Tibial nerve (tissue), 4 donors: ENCODE data around the gene KRTAP5-6. TPM values are rescaled to one million over a fixed set of nuclear protein-coding genes. Genes with fewer than 3 reads are reported as not detected.

ENCODE experiments used
- DNase-seq, 2 donors: peaks; one replicate each; pipeline ENCODE4 v3.0.0-alpha.2; 2019; ENCODE audit warnings: low spot score in 2 of 2
- H3K27ac ChIP-seq, 4 donors: fragments of 200-600 bp; sonication (generic) in 3 of 4; one replicate each; pipeline ENCODE4 v1.5.1; 2017 to 2019; ENCODE audit warnings: mild to moderate bottlenecking in 1 of 4
- H3K27me3 ChIP-seq, 2 donors: fragments of 200-600 bp; sonication (generic) in 1 of 2; one replicate each; pipeline versions ENCODE4 v1.5.1 to v1.6.0; 2017 to 2019
- H3K36me3 ChIP-seq, 3 donors: fragments of 200-600 bp; sonication (generic); one replicate each; pipeline ENCODE4 v1.5.1; 2018 to 2019
- H3K4me1 ChIP-seq, 4 donors: fragments of 200-600 bp; sonication (generic) in 3 of 4; one replicate each; pipeline ENCODE4 v1.5.1; 2017 to 2019
- H3K4me3 ChIP-seq, 4 donors: fragments of 200-600 bp; sonication (generic) in 3 of 4; one replicate each; pipeline ENCODE4 v1.5.1; 2017 to 2019; ENCODE audit warnings: mild to moderate bottlenecking in 1 of 4, moderate library complexity in 1 of 4
- H3K9me3 ChIP-seq, 4 donors: fragments of 200-600 bp; sonication (generic) in 3 of 4; one replicate each; pipeline ENCODE4 v1.5.1; 2017 to 2019
- CTCF ChIP-seq, 5 experiments: fragments of 200-600 bp in 3 of 5; fragments of 450-650 bp in 2 of 5; sonication (generic) in 3 of 5; IDR thresholded peaks; one replicate each; pipeline ENCODE4 v1.5.1; 2016 to 2019; ENCODE audit warnings: antibody characterized with exemption in 5 of 5, mild to moderate bottlenecking in 3 of 5, moderate library complexity in 2 of 5
- EP300 ChIP-seq, 2 donors: sonication (generic); formaldehyde crosslinking; IDR thresholded peaks; one replicate each; pipeline ENCODE4 v1.6.1; 2017; ENCODE audit warnings: antibody characterized with exemption in 2 of 2, mild to moderate bottlenecking in 1 of 2
- POLR2A ChIP-seq, 2 donors: fragments of 450-650 bp; IDR thresholded peaks; one replicate each; pipeline ENCODE4 v1.6.1; 2017; ENCODE audit warnings: antibody characterized with exemption in 2 of 2, mild to moderate bottlenecking in 2 of 2, moderate library complexity in 2 of 2
- WGBS, 2 donors: methylation state at CpG; one replicate each; pipeline ENCODE4 v1.1.5; 2018; 5-methylcytosine and 5-hydroxymethylcytosine counted together
- total RNA-seq, 4 donors: library from RNA; depleted of rRNA; stranded (reverse); fragments of >200 nt; gene quantifications; one replicate each; pipeline ENCODE4 v1.1.0, GENCODE V29; 2016

KRTAP5-6 gene
- total RNA-seq, 4 donors from 2014 or later: not detected

GRCh38 chr11:1731451-1732059 lies 34.6 kb downstream of the KRTAP5-6 start:
- 88 to 93% methylated on average over 5 of the region's 5 CpGs for WGBS, 2 donors
- DNase-seq: no peak

GRCh38 chr11:1732418-1733008 lies 35.5 kb downstream of the KRTAP5-6 start:
- no peaks in the 10 kb centered on the region for H3K4me1 ChIP-seq
- H3K4me3 ChIP-seq: no peak overlapping the region
- peaks cover 0 to 18% (median 5%) of the 10 kb centered on the region in 4 donors for H3K9me3 ChIP-seq
- DNase-seq: no peak
- H3K27me3 ChIP-seq: peaks cover 0 to 86% of the 10 kb centered on the region in 2 donors
- WGBS, 2 donors: 31 to 40% methylated on average over 6 to 11 of the region's 13 CpGs
- H3K36me3 ChIP-seq: no peaks in the 10 kb centered on the region
- no peak overlapping the region for H3K27ac ChIP-seq
- TF ChIP-seq POLR2A (IDR thresholded peaks at IDR 0.05): no peak
- TF ChIP-seq EP300 (IDR thresholded peaks at IDR 0.05): no peak
- TF ChIP-seq CTCF (IDR thresholded peaks at IDR 0.05): no peak

More at GRCh38 chr11:1731451-1732059, 34.6 kb downstream of the KRTAP5-6 start:
- Histone ChIP-seq H3K36me3 (no peaks in the 10 kb centered on the region), H3K4me3 (no peak overlapping the region), H3K27ac (no peak overlapping the region), H3K9me3 (peaks cover 0 to 8% (median under 1%) of the 10 kb centered on the region in 4 donors), H3K4me1 (no peaks in the 10 kb centered on the region), H3K27me3 (peaks cover 0 to 89% of the 10 kb centered on the region in 2 donors)
- TF ChIP-seq EP300 (IDR thresholded peaks at IDR 0.05) (no peak), CTCF (IDR thresholded peaks at IDR 0.05) (no peak), POLR2A (IDR thresholded peaks at IDR 0.05) (no peak)

GRCh38 chr11:1733009-1733715 lies 36.2 kb downstream of the KRTAP5-6 start:
- 67 to 73% methylated on average over 14 of the region's 14 CpGs for WGBS, 2 donors
- no peaks in the 10 kb centered on the region for H3K36me3 ChIP-seq
- no peak overlapping the region for H3K27ac ChIP-seq
- DNase-seq: no peak
- H3K4me3 ChIP-seq: no peak overlapping the region
- TF ChIP-seq EP300 (IDR thresholded peaks at IDR 0.05) (no peak), POLR2A (IDR thresholded peaks at IDR 0.05) (no peak), CTCF (IDR thresholded peaks at IDR 0.05) (no peak)
- H3K4me1 ChIP-seq: no peaks in the 10 kb centered on the region
- peaks cover 0 to 24% (median 5%) of the 10 kb centered on the region in 4 donors for H3K9me3 ChIP-seq
- H3K27me3 ChIP-seq: peaks cover 0 to 80% of the 10 kb centered on the region in 2 donors

- DNase-seq: no peak
- H3K4me3 ChIP-seq: no peak overlapping the region
- no peaks in the 10 kb centered on the region for H3K4me1 ChIP-seq
- no peak overlapping the region for H3K27ac ChIP-seq
- peaks cover 0 to 72% of the 10 kb centered on the region in 2 donors for H3K27me3 ChIP-seq
- WGBS, 2 donors: 74% methylated on average over 28 of the region's 28 CpGs
- H3K9me3 ChIP-seq: peaks cover 0 to 25% (median 5%) of the 10 kb centered on the region in 4 donors
- TF ChIP-seq EP300 (IDR thresholded peaks at IDR 0.05) (no peak), CTCF (IDR thresholded peaks at IDR 0.05) (no peak)
- H3K36me3 ChIP-seq: no peaks in the 10 kb centered on the region
Measured at GRCh38 chr11:1733716-1734640, 37.0 kb downstream of the KRTAP5-6 start.
